ENCODE data around the gene RASL10A. TPM values are rescaled to one million over a fixed set of nuclear protein-coding genes. Genes with fewer than 3 reads are reported as not detected.

RASL10A gene
- polyA plus RNA-seq, 2 donors, result 0.48 to 1.0 TPM

GRCh38 chr22:29309332-29310064 lies 6.0 kb downstream of the RASL10A start:
- no peaks in the 10 kb centered on the region for H3K36me3 ChIP-seq (ENCODE audit: control insufficient read depth in 2 of 2, insufficient read depth in 2 of 2, low read length in 1 of 2)
- peak overlapping the region; percentile 2 to 75 for H3K27ac ChIP-seq (ENCODE audit: low read depth in 2 of 2, low read length in 1 of 2)
- no peaks in the 10 kb centered on the region for H3K9me3 ChIP-seq (ENCODE audit: control insufficient read depth in 2 of 2, insufficient read depth in 1 of 2, low read depth in 1 of 2, low read length in 1 of 2)
- WGBS, 2 donors, result 65 to 70% methylated on average over 21 of the region's 21 CpGs
- H3K4me1 ChIP-seq (ENCODE audit: control insufficient read depth in 2 of 2, insufficient read depth in 2 of 2, low read length in 1 of 2), result peaks cover 24 to 47% of the 10 kb centered on the region in 2 donors
- no peak overlapping the region for H3K4me3 ChIP-seq (ENCODE audit: low read depth in 1 of 2, low read length in 2 of 2)
- peaks cover 0 to 9% of the 10 kb centered on the region in 2 donors for H3K27me3 ChIP-seq (ENCODE audit: control insufficient read depth in 1 of 2, insufficient read depth in 2 of 2, low read length in 2 of 2)

DNA sequence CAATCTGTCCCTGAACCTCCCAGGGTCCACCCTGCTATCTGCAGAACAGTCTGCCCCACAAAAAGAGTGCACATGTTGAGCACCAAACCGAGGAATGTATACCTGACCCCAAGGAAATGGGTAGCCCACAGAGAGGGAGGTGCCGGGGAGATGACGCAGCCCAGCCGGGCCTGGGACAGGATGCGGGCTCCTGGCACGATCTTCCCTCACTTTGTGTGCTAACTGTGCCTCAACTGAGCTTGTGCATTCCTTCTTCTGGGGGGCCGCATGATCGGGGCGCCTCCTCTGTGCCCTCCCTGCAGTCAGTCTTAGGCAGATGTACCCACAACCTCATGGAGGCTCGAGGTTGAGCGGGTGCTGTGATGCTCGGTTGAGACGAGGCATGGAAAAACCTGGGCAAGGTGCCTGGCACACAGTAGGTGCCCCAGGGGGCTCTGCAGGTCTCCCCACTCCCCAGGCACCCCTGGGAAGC lies 6.7 kb downstream of the RASL10A start:
- Histone ChIP-seq H3K27me3 (ENCODE audit: control insufficient read depth in 1 of 2, insufficient read depth in 2 of 2, low read length in 2 of 2) (peaks cover 0 to 4% of the 10 kb centered on the region in 2 donors), H3K4me1 (ENCODE audit: control insufficient read depth in 2 of 2, insufficient read depth in 2 of 2, low read length in 1 of 2) (peaks cover 23 to 40% of the 10 kb centered on the region in 2 donors), H3K9me3 (ENCODE audit: control insufficient read depth in 2 of 2, insufficient read depth in 1 of 2, low read depth in 1 of 2, low read length in 1 of 2) (no peaks in the 10 kb centered on the region), H3K27ac (ENCODE audit: low read depth in 2 of 2, low read length in 1 of 2) (peak overlapping the region; percentile 75 to 86), H3K36me3 (ENCODE audit: control insufficient read depth in 2 of 2, insufficient read depth in 2 of 2, low read length in 1 of 2) (no peaks in the 10 kb centered on the region), H3K4me3 (ENCODE audit: low read depth in 1 of 2, low read length in 2 of 2) (peak overlapping the region in 1 of 2 donors; percentile 78)
- WGBS, 2 donors, result 25 to 36% methylated on average over 13 of the region's 13 CpGs

GRCh38 chr22:29308148-29308790 lies 7.2 kb downstream of the RASL10A start:
- Histone ChIP-seq H3K27ac (ENCODE audit: low read depth in 2 of 2, low read length in 1 of 2) (peak overlapping the region; percentile 75 to 86), H3K27me3 (ENCODE audit: control insufficient read depth in 1 of 2, insufficient read depth in 2 of 2, low read length in 2 of 2) (no peaks in the 10 kb centered on the region), H3K4me1 (ENCODE audit: control insufficient read depth in 2 of 2, insufficient read depth in 2 of 2, low read length in 1 of 2) (peaks cover 20 to 34% of the 10 kb centered on the region in 2 donors), H3K36me3 (ENCODE audit: control insufficient read depth in 2 of 2, insufficient read depth in 2 of 2, low read length in 1 of 2) (no peaks in the 10 kb centered on the region), H3K4me3 (ENCODE audit: low read depth in 1 of 2, low read length in 2 of 2) (peak overlapping the region; percentile 74 to 78), H3K9me3 (ENCODE audit: control insufficient read depth in 2 of 2, insufficient read depth in 1 of 2, low read depth in 1 of 2, low read length in 1 of 2) (no peaks in the 10 kb centered on the region)
- 44 to 55% methylated on average over 48 to 50 of the region's 50 CpGs for WGBS, 2 donors

DNA sequence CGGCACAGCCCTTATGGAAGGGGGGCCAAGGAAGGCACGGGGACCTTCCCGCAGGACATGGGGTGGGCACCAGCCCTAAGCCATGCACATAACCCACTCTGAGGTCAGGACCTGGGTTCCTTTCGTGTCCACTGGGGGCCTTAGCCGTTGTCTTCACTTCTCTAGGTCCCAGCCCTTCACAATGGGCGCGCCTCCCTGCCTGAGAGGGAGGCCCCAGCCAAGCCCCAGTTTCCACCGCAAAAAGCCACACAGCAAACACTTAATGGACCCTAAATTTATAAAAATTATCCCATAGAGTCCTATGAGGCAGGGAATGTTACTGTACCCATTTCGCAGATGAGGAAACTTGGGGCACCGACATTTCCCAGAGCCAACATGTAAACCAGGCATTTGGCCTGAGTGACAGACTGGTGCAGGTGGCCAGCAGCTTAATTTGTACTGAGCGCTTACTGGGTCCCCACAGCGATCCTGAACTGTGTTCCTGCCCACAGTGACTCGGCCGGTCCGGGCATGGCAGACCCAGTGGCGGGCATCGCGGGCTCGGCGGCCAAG lies 7.8 kb downstream of the RASL10A start:
- Histone ChIP-seq H3K27me3 (ENCODE audit: control insufficient read depth in 1 of 2, insufficient read depth in 2 of 2, low read length in 2 of 2) (no peaks in the 10 kb centered on the region), H3K9me3 (ENCODE audit: control insufficient read depth in 2 of 2, insufficient read depth in 1 of 2, low read depth in 1 of 2, low read length in 1 of 2) (no peaks in the 10 kb centered on the region), H3K4me3 (ENCODE audit: low read depth in 1 of 2, low read length in 2 of 2) (peak overlapping the region; percentile 74 to 78), H3K4me1 (ENCODE audit: control insufficient read depth in 2 of 2, insufficient read depth in 2 of 2, low read length in 1 of 2) (peaks cover 20 to 31% of the 10 kb centered on the region in 2 donors), H3K27ac (ENCODE audit: low read depth in 2 of 2, low read length in 1 of 2) (peak overlapping the region; percentile 75 to 86), H3K36me3 (ENCODE audit: control insufficient read depth in 2 of 2, insufficient read depth in 2 of 2, low read length in 1 of 2) (no peaks in the 10 kb centered on the region)
- WGBS, 2 donors, result 48 to 57% methylated on average over 20 of the region's 20 CpGs

DNA sequence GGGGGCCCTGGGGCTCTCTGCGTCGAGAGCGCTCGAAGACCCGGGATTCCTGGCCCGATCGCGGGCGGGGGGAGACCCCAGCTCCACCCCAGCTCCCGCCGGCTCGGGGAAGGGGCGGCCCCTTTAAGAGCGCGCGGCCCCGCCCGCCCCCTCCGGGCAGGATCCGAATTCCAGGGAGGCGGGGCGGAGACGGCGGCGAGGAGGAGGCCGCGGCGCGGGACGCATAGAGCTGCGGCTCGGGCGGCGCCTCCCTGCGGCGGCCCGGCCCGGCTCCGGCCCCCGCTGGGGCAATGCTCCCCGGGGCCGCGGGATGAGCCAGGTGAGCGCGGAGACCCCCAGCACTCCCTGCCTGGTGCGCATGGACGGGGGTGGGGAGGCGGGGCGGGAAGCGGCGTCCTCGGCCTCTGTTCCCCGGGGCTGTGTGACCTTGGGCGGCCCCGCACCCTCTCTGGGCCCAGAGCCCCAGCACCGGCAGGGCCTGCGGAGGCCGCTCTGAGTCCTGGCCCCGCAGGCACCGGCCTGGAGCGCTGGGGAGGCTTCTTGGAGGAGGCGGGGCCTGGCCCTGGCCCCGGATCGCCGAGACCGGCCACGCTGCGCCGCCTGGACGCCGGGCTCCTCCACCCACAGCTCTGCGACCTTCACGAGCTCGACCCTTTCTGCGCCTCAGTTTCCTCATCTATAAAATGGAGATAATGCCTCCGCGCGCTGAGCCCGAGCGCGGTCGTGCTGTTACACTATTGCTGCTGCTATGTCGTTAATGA lies 8.5 kb downstream of the RASL10A start:
- H3K27me3 ChIP-seq (ENCODE audit: control insufficient read depth in 1 of 2, insufficient read depth in 2 of 2, low read length in 2 of 2), result no peaks in the 10 kb centered on the region
- peak overlapping the region; percentile 75 to 86 for H3K27ac ChIP-seq (ENCODE audit: low read depth in 2 of 2, low read length in 1 of 2)
- peak overlapping the region; percentile 74 to 78 for H3K4me3 ChIP-seq (ENCODE audit: low read depth in 1 of 2, low read length in 2 of 2)
- H3K4me1 ChIP-seq (ENCODE audit: control insufficient read depth in 2 of 2, insufficient read depth in 2 of 2, low read length in 1 of 2), result peaks cover 20 to 34% of the 10 kb centered on the region in 2 donors
- WGBS, 2 donors, result 4 to 8% methylated on average over 80 to 83 of the region's 83 CpGs
- H3K36me3 ChIP-seq (ENCODE audit: control insufficient read depth in 2 of 2, insufficient read depth in 2 of 2, low read length in 1 of 2), result no peaks in the 10 kb centered on the region
- H3K9me3 ChIP-seq (ENCODE audit: control insufficient read depth in 2 of 2, insufficient read depth in 1 of 2, low read depth in 1 of 2, low read length in 1 of 2), result no peaks in the 10 kb centered on the region

GRCh38 chr22:29306175-29306834 lies 9.2 kb downstream of the RASL10A start, which contains the start of gene GAS2L1:
TSS of gene GAS2L1 (plus strand) at chr22:29306650. CDS start at chr22:29308106, 1,456 bp downstream.
- Histone ChIP-seq H3K9me3 (ENCODE audit: control insufficient read depth in 2 of 2, insufficient read depth in 1 of 2, low read depth in 1 of 2, low read length in 1 of 2) (no peaks in the 10 kb centered on the region), H3K27ac (ENCODE audit: low read depth in 2 of 2, low read length in 1 of 2) (peak within 1 kb of the TSS; percentile 75 to 86), H3K4me3 (ENCODE audit: low read depth in 1 of 2, low read length in 2 of 2) (peak within 1 kb of the TSS; percentile 74 to 78), H3K36me3 (ENCODE audit: control insufficient read depth in 2 of 2, insufficient read depth in 2 of 2, low read length in 1 of 2) (no peaks in the 10 kb centered on the region), H3K27me3 (ENCODE audit: control insufficient read depth in 1 of 2, insufficient read depth in 2 of 2, low read length in 2 of 2) (no peaks in the 10 kb centered on the region), H3K4me1 (ENCODE audit: control insufficient read depth in 2 of 2, insufficient read depth in 2 of 2, low read length in 1 of 2) (peaks cover 18 to 30% of the 10 kb centered on the region in 2 donors)
- 1% methylated on average over 38 to 40 of the region's 40 CpGs for WGBS, 2 donors

DNA sequence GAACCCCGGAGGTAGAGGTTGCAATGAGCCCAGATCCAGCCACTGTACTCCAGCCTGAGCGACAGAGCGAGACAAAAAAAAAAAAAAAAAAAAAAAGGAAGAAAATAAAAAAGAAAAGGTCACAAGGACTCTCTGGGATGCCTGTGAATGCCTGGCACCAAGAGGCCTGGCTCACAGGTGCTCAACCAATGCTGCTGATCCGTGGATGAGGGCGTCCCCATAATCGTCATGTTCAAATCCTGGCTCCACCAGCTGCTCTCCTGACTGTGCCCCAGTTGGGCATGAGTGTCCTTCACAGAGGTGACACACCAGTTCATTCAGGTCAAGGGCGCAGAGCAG lies 9.7 kb downstream of the RASL10A start:
- no peaks in the 10 kb centered on the region for H3K27me3 ChIP-seq (ENCODE audit: control insufficient read depth in 1 of 2, insufficient read depth in 2 of 2, low read length in 2 of 2)
- H3K9me3 ChIP-seq (ENCODE audit: control insufficient read depth in 2 of 2, insufficient read depth in 1 of 2, low read depth in 1 of 2, low read length in 1 of 2), result no peaks in the 10 kb centered on the region
- peaks cover 16 to 26% of the 10 kb centered on the region in 2 donors for H3K4me1 ChIP-seq (ENCODE audit: control insufficient read depth in 2 of 2, insufficient read depth in 2 of 2, low read length in 1 of 2)
- H3K27ac ChIP-seq (ENCODE audit: low read depth in 2 of 2, low read length in 1 of 2), result peak overlapping the region in 1 of 2 donors; percentile 60
- H3K36me3 ChIP-seq (ENCODE audit: control insufficient read depth in 2 of 2, insufficient read depth in 2 of 2, low read length in 1 of 2), result peaks cover 0 to 5% of the 10 kb centered on the region in 2 donors
- 48 to 49% methylated on average over 7 of the region's 7 CpGs for WGBS, 2 donors
- H3K4me3 ChIP-seq (ENCODE audit: low read depth in 1 of 2, low read length in 2 of 2), result no peak overlapping the region

- H3K36me3 ChIP-seq (ENCODE audit: control insufficient read depth in 2 of 2, insufficient read depth in 2 of 2, low read length in 1 of 2), result peaks cover 2 to 24% of the 10 kb centered on the region in 2 donors
- no peaks in the 10 kb centered on the region for H3K27me3 ChIP-seq (ENCODE audit: control insufficient read depth in 1 of 2, insufficient read depth in 2 of 2, low read length in 2 of 2)
- peaks cover under 1 to 5% of the 10 kb centered on the region in 2 donors for H3K4me1 ChIP-seq (ENCODE audit: control insufficient read depth in 2 of 2, insufficient read depth in 2 of 2, low read length in 1 of 2)
- H3K27ac ChIP-seq (ENCODE audit: low read depth in 2 of 2, low read length in 1 of 2), result no peak overlapping the region
- H3K9me3 ChIP-seq (ENCODE audit: control insufficient read depth in 2 of 2, insufficient read depth in 1 of 2, low read depth in 1 of 2, low read length in 1 of 2), result no peaks in the 10 kb centered on the region
- 35 to 41% methylated on average over 13 of the region's 13 CpGs for WGBS, 2 donors
- H3K4me3 ChIP-seq (ENCODE audit: low read depth in 1 of 2, low read length in 2 of 2), result no peak overlapping the region
Measured at GRCh38 chr22:29302681-29303465, 12.6 kb downstream of the RASL10A start.
